Measurements from ENCODE around the gene POLR2E. TPM values are rescaled to one million over a fixed set of nuclear protein-coding genes. Genes with fewer than 3 reads are reported as not detected.

Gene POLR2E
- polyA plus RNA-seq, 1 donor from 2014 or later = 172 TPM

- Histone ChIP-seq H3K4me3 (ENCODE audit: low read length) (no peak overlapping the region), H3F3A (ENCODE audit: insufficient read depth, low read length, poor library complexity, severe bottlenecking) (no peaks in the 10 kb centered on the region), H2AFZ (ENCODE audit: low read depth, low read length) (no peak overlapping the region), H3K9me3 (ENCODE audit: low read length) (peaks cover 12% of the 10 kb centered on the region), H3K4me2 (ENCODE audit: low read length) (no peak overlapping the region), H3K79me2 (replicated peaks; ENCODE audit: insufficient read depth, low read length) (no peaks in the 10 kb centered on the region), H4K20me1 (ENCODE audit: insufficient read depth) (no peaks in the 10 kb centered on the region), H3K36me3 (ENCODE audit: insufficient read depth, low read length) (peaks cover 9% of the 10 kb centered on the region), H3K27ac (ENCODE audit: low read length) (no peak overlapping the region), H3K9ac (ENCODE audit: low read length) (no peak overlapping the region), H3K27me3 (ENCODE audit: insufficient read depth, low read depth, low read length) (no peaks in the 10 kb centered on the region), H3K9me2 (ENCODE audit: insufficient read depth, low read length) (no peaks in the 10 kb centered on the region)
- TF ChIP-seq POLR2AphosphoS5 (IDR thresholded peaks at IDR 0.05) (no peak), MXI1 (conservative IDR thresholded peaks at IDR 0.05; ENCODE audit: poor library complexity, severe bottlenecking) (no peak)
These were observed 43.4 kb downstream of the POLR2E start for GRCh38 chr19:1051791-1052190.

GRCh38 chr19:1050989-1051788 is 44.0 kb downstream of the POLR2E start:
- Histone ChIP-seq H3K4me2 (ENCODE audit: low read length) (no peak overlapping the region), H3K9ac (ENCODE audit: low read length) (no peak overlapping the region), H3K79me2 (replicated peaks; ENCODE audit: insufficient read depth, low read length) (no peaks in the 10 kb centered on the region), H3K36me3 (ENCODE audit: insufficient read depth, low read length) (peaks cover 9% of the 10 kb centered on the region), H4K20me1 (ENCODE audit: insufficient read depth) (no peaks in the 10 kb centered on the region), H3K9me2 (ENCODE audit: insufficient read depth, low read length) (no peaks in the 10 kb centered on the region), H3K9me3 (ENCODE audit: low read length) (peaks cover 6% of the 10 kb centered on the region), H2AFZ (ENCODE audit: low read depth, low read length) (no peak overlapping the region), H3K27ac (ENCODE audit: low read length) (no peak overlapping the region), H3K27me3 (ENCODE audit: insufficient read depth, low read depth, low read length) (no peaks in the 10 kb centered on the region), H3K4me3 (ENCODE audit: low read length) (no peak overlapping the region), H3F3A (ENCODE audit: insufficient read depth, low read length, poor library complexity, severe bottlenecking) (no peaks in the 10 kb centered on the region)
- TF ChIP-seq REST (IDR thresholded peaks at IDR 0.05; ENCODE audit: borderline replicate concordance) = no peak
- no peak for TF ChIP-seq EP300 (conservative IDR thresholded peaks at IDR 0.05; ENCODE audit: poor library complexity, severe bottlenecking)
- TF ChIP-seq CTCF (IDR thresholded peaks at IDR 0.05; ENCODE audit: poor library complexity, severe bottlenecking) = no peak
- TF ChIP-seq RAD21 (conservative IDR thresholded peaks at IDR 0.05) = no peak
- no peak for TF ChIP-seq POLR2AphosphoS5 (IDR thresholded peaks at IDR 0.05)
- TF ChIP-seq EZH2 (IDR thresholded peaks at IDR 0.05; ENCODE audit: borderline replicate concordance, insufficient read depth, low read length, poor library complexity, severe bottlenecking) = no peak
- TF ChIP-seq TAF1 (IDR thresholded peaks at IDR 0.05; ENCODE audit: low read depth) = no peak
- no peak for TF ChIP-seq SMC3 (conservative IDR thresholded peaks at IDR 0.05; ENCODE audit: poor library complexity)
- no peak for TF ChIP-seq MXI1 (conservative IDR thresholded peaks at IDR 0.05; ENCODE audit: poor library complexity, severe bottlenecking)
